HFFc6 (cell line): ENCODE measurements around the gene CHST11. TPM values are rescaled to one million over a fixed set of nuclear protein-coding genes. Genes with fewer than 3 reads are reported as not detected.

ENCODE experiments used
- DNase-seq: peaks from one replicate; pipeline ENCODE4 v3.0.0-alpha.2; 2018
- H3K27ac Mint-ChIP-seq: 2 replicates; pipeline ENCODE4 v1.8.0; 2020; ENCODE audit warnings: mild to moderate bottlenecking, mixed read lengths
- H3K27me3 Mint-ChIP-seq: 2 replicates; pipeline ENCODE4 v1.8.0; 2021; ENCODE audit warnings: mild to moderate bottlenecking, moderate library complexity, mixed read lengths; ENCODE audit not compliant: insufficient read depth
- H3K36me3 Mint-ChIP-seq: 2 replicates; pipeline ENCODE4 v1.8.0; 2021; ENCODE audit warnings: low read depth, mixed read lengths
- H3K4me1 Mint-ChIP-seq: 2 replicates; pipeline ENCODE4 v1.8.0; 2020; ENCODE audit warnings: low read depth, mixed read lengths
- H3K4me3 Mint-ChIP-seq: 2 replicates; pipeline ENCODE4 v1.8.0; 2020; ENCODE audit warnings: mild to moderate bottlenecking, moderate library complexity, mixed read lengths
- H3K9me3 Mint-ChIP-seq: 2 replicates; pipeline ENCODE4 v1.8.0; 2020; ENCODE audit warnings: mild to moderate bottlenecking, mixed read lengths
- total RNA-seq, 6 experiments: library from RNA; stranded (reverse); fragmentation: NEBNext Ultra II Directional; extraction: Animal tissue kit (Norgen Biotek cat#: 25700); gene quantifications; 2 replicates in 1 of 6; 3 replicates in 5 of 6; pipeline ENCODE4 v1.2.3, GENCODE V29; 2021
- TF ChIP-seq, protein P1 (sequence below): fragments of 200-600 bp; sonication (generic); IDR thresholded peaks from 2 replicates; pipeline ENCODE4 v1.5.0; 2021; ENCODE audit warnings: antibody characterized with exemption, mild to moderate bottlenecking

CHST11 gene
- total RNA-seq, 6 experiments from 2014 or later, result 2.4 to 4.3 (median 3.8) TPM

DNA sequence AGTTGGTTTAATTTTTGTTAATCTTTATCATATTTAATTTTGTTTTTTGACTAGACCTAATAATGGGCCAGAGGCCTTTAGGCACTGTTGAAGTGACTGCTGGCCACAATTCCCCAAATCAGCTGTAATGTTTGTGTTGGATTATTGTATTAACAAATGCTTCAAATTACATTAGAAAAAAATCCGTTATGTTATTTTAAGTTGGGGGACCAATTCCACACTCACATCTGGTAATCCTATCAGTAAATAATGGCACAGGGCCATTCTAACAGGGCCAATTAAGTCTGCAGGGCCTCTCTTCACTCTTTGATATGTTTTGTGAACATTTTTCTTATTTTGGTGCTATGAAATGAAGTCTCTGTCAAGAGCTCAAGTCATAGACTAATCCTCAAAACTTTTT is 39.6 kb downstream of the CHST11 start:
- Mint-ChIP-seq H3K4me1 (peaks cover 21% of the 10 kb centered on the region; the same call in 1 of the 2 replicates), H3K9me3 (no peaks in the 10 kb centered on the region), H3K27ac (no peak overlapping the region), H3K27me3 (peaks cover 6% of the 10 kb centered on the region), H3K4me3 (no peak overlapping the region), H3K36me3 (no peaks in the 10 kb centered on the region)
- TF ChIP-seq, protein P1, sequence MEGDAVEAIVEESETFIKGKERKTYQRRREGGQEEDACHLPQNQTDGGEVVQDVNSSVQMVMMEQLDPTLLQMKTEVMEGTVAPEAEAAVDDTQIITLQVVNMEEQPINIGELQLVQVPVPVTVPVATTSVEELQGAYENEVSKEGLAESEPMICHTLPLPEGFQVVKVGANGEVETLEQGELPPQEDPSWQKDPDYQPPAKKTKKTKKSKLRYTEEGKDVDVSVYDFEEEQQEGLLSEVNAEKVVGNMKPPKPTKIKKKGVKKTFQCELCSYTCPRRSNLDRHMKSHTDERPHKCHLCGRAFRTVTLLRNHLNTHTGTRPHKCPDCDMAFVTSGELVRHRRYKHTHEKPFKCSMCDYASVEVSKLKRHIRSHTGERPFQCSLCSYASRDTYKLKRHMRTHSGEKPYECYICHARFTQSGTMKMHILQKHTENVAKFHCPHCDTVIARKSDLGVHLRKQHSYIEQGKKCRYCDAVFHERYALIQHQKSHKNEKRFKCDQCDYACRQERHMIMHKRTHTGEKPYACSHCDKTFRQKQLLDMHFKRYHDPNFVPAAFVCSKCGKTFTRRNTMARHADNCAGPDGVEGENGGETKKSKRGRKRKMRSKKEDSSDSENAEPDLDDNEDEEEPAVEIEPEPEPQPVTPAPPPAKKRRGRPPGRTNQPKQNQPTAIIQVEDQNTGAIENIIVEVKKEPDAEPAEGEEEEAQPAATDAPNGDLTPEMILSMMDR, result no peak
- DNase-seq, result no peak

DNA sequence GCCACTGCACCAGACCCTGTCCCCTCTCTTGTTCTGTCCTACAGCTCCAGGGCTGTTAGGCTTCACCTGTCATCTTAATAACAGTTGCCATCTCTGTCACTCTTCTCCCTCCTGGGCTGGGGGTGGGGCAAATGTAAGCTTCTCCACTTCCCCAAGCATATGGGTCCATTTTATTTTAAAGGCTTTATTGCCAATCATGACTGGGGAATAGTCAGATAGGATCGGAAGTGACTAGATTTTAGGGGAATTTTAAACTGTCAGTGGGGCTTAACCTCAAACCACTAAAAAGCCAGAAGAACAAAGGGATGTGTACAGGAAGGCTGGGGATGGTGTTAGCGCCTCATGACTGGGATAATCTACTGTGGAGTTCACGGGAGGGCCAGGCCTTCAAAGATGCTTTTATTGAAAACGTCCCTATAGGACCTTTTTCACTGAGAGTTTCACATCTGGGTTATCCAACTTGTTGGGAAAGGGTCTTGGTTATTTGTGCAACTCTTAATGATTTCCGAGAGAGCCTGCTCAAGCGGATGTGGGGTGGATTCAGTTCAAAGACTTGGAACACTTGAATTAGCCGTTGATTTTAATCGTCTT is 41.6 kb downstream of the CHST11 start:
- peaks cover 36% of the 10 kb centered on the region for H3K4me1 Mint-ChIP-seq
- no peak for DNase-seq
- no peaks in the 10 kb centered on the region for H3K36me3 Mint-ChIP-seq
- no peaks in the 10 kb centered on the region for H3K9me3 Mint-ChIP-seq
- peaks cover 6% of the 10 kb centered on the region for H3K27me3 Mint-ChIP-seq
- TF ChIP-seq, protein P1, result no peak
- no peak overlapping the region for H3K27ac Mint-ChIP-seq
- H3K4me3 Mint-ChIP-seq, result no peak overlapping the region

DNA sequence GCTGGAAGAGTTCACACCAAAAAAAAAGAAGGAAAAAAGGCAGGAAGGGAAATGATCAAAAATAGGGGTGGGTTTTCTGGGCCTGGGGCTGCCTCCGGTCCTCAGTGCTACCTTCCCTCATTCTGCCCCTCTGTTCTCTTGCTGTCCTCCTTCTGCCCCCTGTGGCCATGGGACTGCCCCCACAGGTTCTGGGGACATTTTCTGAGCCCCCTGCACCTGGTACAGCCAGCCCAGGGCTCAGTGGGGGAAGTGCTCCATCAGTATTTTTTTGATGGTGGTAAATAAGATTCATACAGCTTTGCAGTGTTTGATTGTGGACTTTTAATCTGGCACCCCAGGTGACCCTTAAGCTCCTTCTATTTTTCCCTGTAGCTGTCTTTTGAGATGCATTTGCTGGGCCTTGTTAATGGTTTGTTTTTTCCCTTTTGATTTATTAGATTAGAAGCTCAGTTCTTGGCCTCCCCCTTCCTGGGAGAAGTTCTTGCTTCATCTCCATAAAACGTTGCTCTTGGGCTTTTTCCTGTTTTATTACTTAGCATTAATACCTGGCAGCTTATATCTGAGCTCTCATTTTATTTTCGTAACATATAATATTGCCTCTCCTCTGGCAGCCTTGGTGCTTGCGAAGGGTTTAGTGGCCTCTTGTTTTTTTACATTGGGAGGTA is 43.1 kb downstream of the CHST11 start:
- peaks cover 6% of the 10 kb centered on the region for H3K27me3 Mint-ChIP-seq
- no peak overlapping the region for H3K4me3 Mint-ChIP-seq
- TF ChIP-seq, protein P1, result no peak
- no peaks in the 10 kb centered on the region for H3K36me3 Mint-ChIP-seq
- H3K9me3 Mint-ChIP-seq, result no peaks in the 10 kb centered on the region
- no peak overlapping the region for H3K27ac Mint-ChIP-seq
- DNase-seq, result no peak
- H3K4me1 Mint-ChIP-seq, result peaks cover 25% of the 10 kb centered on the region

DNA sequence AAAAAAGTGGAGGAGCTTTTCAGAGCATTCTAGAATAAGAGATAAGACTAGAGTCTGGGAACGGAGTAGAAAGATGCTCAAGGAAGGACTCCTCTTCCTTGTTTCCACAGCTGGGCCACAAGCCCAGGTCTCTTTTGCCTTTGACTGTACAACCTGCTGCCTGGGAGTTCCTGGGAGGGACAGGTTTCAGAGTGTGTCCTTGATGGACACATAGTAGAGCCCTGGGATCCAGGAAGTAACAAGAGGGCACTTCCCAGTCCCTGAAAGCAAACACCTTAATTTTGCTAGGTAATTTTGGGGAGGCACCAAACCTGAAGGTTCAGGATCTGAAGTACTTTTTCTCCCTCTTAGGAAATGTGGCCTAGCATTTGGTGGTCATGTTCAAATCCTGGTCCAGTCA is 44.4 kb downstream of the CHST11 start:
- TF ChIP-seq, protein P1, result no peak
- Mint-ChIP-seq H3K27me3 (peaks cover 6% of the 10 kb centered on the region), H3K4me1 (peaks cover 16% of the 10 kb centered on the region), H3K27ac (no peak overlapping the region), H3K36me3 (no peaks in the 10 kb centered on the region), H3K9me3 (no peaks in the 10 kb centered on the region), H3K4me3 (no peak overlapping the region)
- DNase-seq, result no peak

DNA sequence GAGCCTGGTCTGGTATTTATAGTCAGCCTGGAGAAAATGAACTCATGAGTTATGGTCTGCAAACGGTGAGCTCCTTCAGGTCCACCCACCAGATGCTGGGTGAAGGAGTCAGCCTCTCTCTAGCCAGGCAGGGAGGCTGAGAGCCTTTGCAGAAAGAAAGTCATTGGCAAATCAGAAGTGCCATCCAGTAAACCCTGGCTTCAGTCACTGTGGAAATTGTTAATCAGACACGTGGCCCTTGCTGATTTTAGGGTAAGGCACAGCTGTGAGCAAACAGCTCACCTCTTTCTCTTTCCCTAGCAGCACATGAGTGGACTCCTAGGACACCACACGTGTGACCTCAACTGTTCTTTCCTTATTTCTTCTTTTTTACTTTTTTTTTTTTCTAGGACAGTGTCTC is 44.9 kb downstream of the CHST11 start:
- TF ChIP-seq, protein P1, result no peak
- Mint-ChIP-seq H3K27ac (no peak overlapping the region), H3K4me1 (peaks cover 15% of the 10 kb centered on the region), H3K27me3 (peaks cover 6% of the 10 kb centered on the region), H3K36me3 (no peaks in the 10 kb centered on the region), H3K4me3 (no peak overlapping the region), H3K9me3 (peaks cover under 1% of the 10 kb centered on the region; the same call in 1 of the 2 replicates)
- DNase-seq, result no peak
